ENCODE data around the gene EFNA5.

The EFNA5 gene

GRCh38 chr5:107576155-107576554, 94.6 kb downstream of the EFNA5 start:
- DNase-seq (ENCODE audit: low read depth) = no peak
- no peak overlapping the region for H3K4me3 ChIP-seq (ENCODE audit: low read depth, low read length)
- TF ChIP-seq, protein P1, sequence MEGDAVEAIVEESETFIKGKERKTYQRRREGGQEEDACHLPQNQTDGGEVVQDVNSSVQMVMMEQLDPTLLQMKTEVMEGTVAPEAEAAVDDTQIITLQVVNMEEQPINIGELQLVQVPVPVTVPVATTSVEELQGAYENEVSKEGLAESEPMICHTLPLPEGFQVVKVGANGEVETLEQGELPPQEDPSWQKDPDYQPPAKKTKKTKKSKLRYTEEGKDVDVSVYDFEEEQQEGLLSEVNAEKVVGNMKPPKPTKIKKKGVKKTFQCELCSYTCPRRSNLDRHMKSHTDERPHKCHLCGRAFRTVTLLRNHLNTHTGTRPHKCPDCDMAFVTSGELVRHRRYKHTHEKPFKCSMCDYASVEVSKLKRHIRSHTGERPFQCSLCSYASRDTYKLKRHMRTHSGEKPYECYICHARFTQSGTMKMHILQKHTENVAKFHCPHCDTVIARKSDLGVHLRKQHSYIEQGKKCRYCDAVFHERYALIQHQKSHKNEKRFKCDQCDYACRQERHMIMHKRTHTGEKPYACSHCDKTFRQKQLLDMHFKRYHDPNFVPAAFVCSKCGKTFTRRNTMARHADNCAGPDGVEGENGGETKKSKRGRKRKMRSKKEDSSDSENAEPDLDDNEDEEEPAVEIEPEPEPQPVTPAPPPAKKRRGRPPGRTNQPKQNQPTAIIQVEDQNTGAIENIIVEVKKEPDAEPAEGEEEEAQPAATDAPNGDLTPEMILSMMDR (IDR thresholded peaks at IDR 0.05; ENCODE audit: low read depth, low read length, missing control alignments) = no peak

- DNase-seq (ENCODE audit: low read depth) = no peak
- H3K4me3 ChIP-seq (ENCODE audit: low read depth, low read length) = no peak overlapping the region
- TF ChIP-seq, protein P1 (IDR thresholded peaks at IDR 0.05; ENCODE audit: low read depth, low read length, missing control alignments) = no peak
Observed at GRCh38 chr5:107574287-107574686, 96.5 kb downstream of the EFNA5 start.

DNA sequence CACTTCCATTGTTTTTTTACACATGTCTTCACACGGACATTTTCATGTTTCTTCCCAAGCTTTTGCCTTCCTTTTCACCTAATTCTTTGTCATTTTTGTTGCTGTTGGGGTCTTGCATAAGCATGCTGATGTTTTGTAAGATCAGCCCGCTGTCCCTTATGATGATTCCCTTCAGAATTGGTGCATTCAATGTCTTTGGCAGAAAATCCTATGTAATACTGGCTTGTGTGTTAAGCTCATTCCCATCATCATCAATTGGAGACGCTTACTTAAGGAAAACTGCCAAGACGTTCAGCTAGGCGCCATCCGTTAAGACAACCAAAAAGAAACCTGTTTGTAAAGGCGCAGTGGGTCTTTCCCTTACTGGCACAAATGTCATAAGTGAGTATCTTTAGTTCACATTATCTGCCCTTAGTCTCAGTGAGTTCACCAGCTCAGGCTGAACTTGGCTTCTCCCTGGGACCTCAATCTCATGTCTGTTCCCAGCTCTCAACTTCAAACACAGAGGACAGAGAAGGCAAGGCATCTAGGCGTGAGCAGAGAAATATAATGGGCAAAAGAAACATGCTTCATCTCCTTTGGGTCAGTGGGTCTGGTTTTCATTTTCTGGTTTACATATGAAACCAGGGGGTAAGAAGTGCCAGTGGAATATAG, 97.9 kb downstream of the EFNA5 start:
- TF ChIP-seq, protein P1 (IDR thresholded peaks at IDR 0.05; ENCODE audit: low read depth, low read length, missing control alignments) = no peak
- no peak overlapping the region for H3K4me3 ChIP-seq (ENCODE audit: low read depth, low read length)
- no peak for DNase-seq (ENCODE audit: low read depth)

DNA sequence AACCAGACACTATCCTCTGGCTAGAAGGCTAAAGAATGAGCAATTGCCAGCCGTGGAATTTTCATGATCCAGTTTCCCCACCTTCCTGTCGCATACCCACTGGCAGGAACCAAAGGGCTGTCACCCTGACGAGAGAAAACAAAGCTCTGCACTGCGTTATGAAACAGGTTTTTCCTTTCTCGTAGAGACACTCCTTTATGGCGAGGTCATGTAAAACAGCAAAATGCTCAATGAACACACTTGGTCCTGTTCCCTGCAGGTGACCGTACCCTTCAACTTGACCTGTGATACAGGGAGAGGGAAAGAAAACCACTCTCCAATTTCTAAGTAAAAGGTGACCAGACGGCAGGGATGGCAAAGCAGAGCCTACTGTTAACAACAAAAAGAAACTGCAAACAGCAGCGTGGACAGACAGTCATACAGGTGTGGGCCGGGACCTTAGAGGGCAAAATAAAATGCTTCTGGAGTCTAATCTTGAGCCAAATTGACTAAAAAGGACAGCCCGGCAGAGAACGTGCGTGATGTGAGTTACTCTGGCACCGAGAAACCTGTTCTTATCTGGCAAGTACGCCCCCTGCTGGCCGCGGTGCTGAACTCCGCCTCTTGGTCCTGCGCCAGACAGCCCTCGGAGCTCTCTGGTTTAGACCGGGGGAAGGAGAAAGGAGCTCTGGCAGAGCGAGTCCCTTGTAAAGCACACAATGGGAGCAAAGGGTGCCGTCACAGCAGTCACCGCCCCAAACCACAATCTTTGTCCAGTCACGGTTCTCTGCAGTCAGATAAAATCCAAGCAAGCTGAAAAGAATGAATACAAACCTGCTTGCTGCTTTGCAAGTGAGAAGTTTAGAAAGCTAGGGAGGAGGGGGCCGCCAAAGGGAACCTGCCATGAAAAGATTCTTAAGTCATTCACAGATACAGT, 98.9 kb downstream of the EFNA5 start:
- DNase-seq (ENCODE audit: low read depth) = peak; percentile 74
- TF ChIP-seq, protein P1 (IDR thresholded peaks at IDR 0.05; ENCODE audit: low read depth, low read length, missing control alignments) = peak; percentile 93
- H3K4me3 ChIP-seq (ENCODE audit: low read depth, low read length) = peak overlapping the region; percentile 45

GRCh38 chr5:107570805-107571531, 99.8 kb downstream of the EFNA5 start:
- H3K4me3 ChIP-seq (ENCODE audit: low read depth, low read length) = peak overlapping the region; percentile 38
- TF ChIP-seq, protein P1 (IDR thresholded peaks at IDR 0.05; ENCODE audit: low read depth, low read length, missing control alignments) = no peak
- DNase-seq (ENCODE audit: low read depth) = peak; percentile 81

DNA sequence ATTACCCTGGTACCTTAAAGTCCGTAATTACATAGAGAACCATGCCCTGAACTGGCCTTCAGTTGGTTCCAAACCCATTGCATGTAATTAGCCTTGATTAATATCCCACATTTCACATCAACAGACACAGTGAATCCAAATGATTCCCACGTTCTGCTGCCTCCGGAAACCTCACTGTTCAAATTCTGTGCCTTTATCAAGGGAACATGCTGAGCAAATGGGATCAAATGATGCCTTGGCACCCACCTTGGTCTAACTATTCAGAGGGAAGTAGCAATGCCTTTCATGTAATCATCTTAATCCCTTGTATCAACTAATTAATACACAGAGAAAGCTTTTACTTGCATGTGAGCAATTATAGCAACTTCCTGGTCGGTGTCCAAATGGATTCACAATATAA, 100.6 kb downstream of the EFNA5 start:
- no peak overlapping the region; the same call in 1 of the 2 replicates for H3K4me3 ChIP-seq (ENCODE audit: low read depth, low read length)
- TF ChIP-seq, protein P1 (IDR thresholded peaks at IDR 0.05; ENCODE audit: low read depth, low read length, missing control alignments) = no peak
- no peak for DNase-seq (ENCODE audit: low read depth)

Measured in GM12864 (cell line).